ENCODE results near the gene CPNE7.
"Not testable (repeated sequence)": the region's sequence is repeated elsewhere in the genome, so short reads cannot be mapped to it uniquely, and the experiment has no call there.

The CPNE7 gene

GRCh38 chr16:89565506-89566372 lies 9.8 kb upstream of the CPNE7 start:
- DNase-seq (ENCODE audit: low read depth): no peak

GRCh38 chr16:89567656-89568594 lies 7.6 kb upstream of the CPNE7 start:
- DNase-seq (ENCODE audit: low read depth): no peak

GRCh38 chr16:89569506-89570341 lies 5.8 kb upstream of the CPNE7 start:
- DNase-seq (ENCODE audit: low read depth): no peak

- no peak for DNase-seq (ENCODE audit: low read depth)
Measured at GRCh38 chr16:89570342-89570923, 5.1 kb upstream of the CPNE7 start.

GRCh38 chr16:89570983-89571598 lies 4.5 kb upstream of the CPNE7 start:
- DNase-seq (ENCODE audit: low read depth): not testable (repeated sequence)

- DNase-seq (ENCODE audit: low read depth): no peak
Measured at GRCh38 chr16:89571636-89572035, 3.9 kb upstream of the CPNE7 start.

- DNase-seq (ENCODE audit: low read depth): no peak
Measured at GRCh38 chr16:89572073-89572484, 3.5 kb upstream of the CPNE7 start.

- DNase-seq (ENCODE audit: low read depth): no peak
Measured at GRCh38 chr16:89572485-89573205, 2.9 kb upstream of the CPNE7 start.

GRCh38 chr16:89573826-89574680 lies 1.5 kb upstream of the CPNE7 start:
- DNase-seq (ENCODE audit: low read depth): no peak

GRCh38 chr16:89574681-89575246 lies 794 bp upstream of the CPNE7 start:
- DNase-seq (ENCODE audit: low read depth): no peak

- no peak for DNase-seq (ENCODE audit: low read depth)
Measured at GRCh38 chr16:89576153-89577054, 846 bp downstream of the CPNE7 start.

GRCh38 chr16:89577055-89577759 lies 1.6 kb downstream of the CPNE7 start:
- no peak for DNase-seq (ENCODE audit: low read depth)

GRCh38 chr16:89579351-89579750 lies 3.8 kb downstream of the CPNE7 start:
- DNase-seq (ENCODE audit: low read depth): no peak

GRCh38 chr16:89581045-89581695 lies 5.6 kb downstream of the CPNE7 start:
- DNase-seq (ENCODE audit: low read depth): no peak

- no peak for DNase-seq (ENCODE audit: low read depth)
Measured at GRCh38 chr16:89581861-89582563, 6.5 kb downstream of the CPNE7 start.

GRCh38 chr16:89582614-89583196 lies 7.1 kb downstream of the CPNE7 start:
- DNase-seq (ENCODE audit: low read depth): no peak

All from T follicular helper cell (primary cell).